Measurements from ENCODE around the gene SH3RF1.
"Not testable (repeated sequence)": the region's sequence is repeated elsewhere in the genome, so short reads cannot be mapped to it uniquely, and the experiment has no call there.

The SH3RF1 gene

DNA sequence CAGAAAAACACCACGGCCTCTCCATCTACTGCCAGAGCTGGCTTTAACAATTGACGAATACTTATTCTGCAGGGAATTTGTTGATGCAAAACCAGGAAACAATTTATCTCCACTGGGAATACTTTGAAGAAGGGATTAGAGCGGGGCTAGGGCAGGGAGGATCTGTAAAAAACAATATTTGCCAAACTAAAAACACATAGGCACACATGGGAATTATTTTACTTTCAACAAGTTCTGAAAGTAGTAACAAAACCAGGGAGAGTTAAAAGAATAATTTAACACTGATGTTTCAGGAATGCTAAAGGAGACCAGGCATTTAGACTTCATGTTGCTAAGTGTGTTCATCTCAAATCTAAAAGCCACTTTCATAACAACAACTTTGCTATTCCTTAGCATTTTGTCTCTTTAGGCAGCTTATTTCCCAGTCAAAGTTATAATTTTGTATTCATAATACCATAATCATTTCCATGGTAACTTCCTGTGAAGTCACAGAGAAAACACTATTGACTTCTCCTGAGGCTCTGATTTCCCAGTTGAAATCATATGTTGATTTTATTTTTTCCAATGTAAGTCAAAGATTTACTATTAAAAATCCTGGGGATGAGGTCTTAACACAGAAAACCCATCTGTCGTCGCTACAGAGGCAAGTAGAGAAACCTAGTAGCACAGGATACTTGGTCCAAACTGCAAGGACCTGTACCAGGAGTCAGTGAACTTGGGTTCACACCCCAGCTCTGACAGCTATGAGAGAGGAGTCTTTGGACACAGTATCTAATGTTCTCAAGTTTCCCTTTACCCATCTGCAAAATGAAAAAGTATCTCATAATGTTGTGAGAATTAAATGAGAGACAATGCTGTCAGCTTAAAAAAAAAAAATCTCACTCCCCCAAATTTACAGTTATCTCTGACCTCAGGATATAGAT is 69.3 kb downstream of the SH3RF1 start:
- no peak for DNase-seq (ENCODE audit: low spot score)

DNA sequence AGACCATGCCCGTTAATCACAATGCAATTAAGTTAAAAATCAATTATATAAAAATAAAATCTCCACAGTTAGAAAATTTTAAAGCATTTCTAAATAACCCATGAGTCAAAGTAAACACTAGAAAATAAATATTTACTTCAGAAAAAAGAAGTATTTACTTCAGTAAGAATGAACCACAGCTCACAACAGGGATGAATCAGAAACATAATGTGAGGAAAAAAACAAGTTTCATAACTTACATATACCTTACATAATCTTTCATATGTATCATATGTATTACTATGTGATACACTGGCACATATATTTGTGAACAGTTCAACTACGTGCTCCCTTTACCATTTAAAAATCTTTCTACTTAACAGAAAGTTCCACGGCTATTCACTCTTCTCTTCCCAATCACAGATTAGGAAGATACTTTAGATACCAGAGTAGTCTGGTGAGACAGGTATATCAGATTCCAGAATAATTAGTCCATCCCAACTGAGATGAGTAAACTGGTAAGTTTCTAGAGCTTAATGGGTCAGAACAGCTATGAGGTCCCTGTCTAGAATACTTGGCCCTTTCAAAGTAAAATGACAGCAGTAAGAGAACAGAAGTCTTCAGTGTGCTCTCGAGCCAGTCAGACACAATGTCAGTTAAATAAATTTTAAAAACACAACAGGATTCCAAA is 70.3 kb downstream of the SH3RF1 start:
- no peak for DNase-seq (ENCODE audit: low spot score)

DNA sequence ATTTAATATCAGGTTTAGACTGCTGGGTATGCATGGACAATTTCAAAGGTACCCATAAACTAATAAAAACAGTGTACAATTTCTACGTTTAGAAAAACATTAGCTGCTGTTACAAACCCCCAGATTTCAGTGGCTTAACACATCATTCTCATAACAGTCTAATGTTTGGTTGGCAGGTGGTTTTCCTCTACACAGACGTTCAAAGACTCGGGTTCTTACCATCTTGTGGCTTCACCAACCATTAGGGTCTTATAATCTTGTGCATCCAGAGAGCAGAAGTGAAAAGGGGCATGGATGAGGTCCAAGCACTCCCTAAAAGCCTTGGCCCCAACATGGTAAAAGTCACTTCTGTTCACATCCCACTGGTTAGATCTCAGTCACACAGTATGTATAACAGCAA is 71.6 kb downstream of the SH3RF1 start:
- no peak for DNase-seq (ENCODE audit: low spot score)

DNA sequence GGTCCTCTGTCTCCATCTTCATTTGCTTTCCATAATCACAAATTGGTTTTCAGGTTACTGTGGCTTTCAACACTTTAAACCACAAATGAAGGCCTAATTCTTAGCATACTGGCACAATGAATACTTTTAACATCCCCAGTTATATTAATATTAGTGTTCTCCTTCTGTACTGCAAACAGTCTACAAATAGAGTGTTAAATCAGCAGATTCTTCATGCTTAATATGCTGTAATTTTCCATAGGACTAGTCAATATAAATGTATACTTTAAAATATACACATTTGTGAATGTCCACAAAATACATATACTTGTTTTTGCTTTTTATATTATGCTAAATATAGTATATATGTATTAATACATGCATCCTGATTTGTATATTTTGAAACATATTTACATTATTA is 72.6 kb downstream of the SH3RF1 start:
- DNase-seq (ENCODE audit: low spot score): no peak

DNA sequence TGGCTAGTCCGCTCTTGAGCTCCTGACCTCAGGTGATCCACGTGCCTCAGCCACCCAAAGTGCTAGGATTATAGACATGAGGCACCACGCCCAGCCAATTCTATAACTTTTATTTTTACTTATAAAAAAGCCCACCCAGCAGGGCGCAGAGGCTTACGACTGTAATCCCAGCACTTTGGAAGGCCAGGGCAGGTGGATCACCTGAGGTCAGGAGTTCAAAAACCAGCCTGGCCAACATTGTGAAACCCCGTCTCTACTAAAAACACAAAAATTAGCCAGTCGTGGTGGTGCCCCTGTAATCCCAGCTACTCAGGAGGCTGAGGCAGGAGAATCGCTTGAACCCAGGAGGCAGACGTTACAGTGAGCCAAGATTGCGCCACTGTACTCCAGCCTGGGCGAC is 73.5 kb downstream of the SH3RF1 start:
- not testable (repeated sequence) for DNase-seq (ENCODE audit: low spot score)

DNA sequence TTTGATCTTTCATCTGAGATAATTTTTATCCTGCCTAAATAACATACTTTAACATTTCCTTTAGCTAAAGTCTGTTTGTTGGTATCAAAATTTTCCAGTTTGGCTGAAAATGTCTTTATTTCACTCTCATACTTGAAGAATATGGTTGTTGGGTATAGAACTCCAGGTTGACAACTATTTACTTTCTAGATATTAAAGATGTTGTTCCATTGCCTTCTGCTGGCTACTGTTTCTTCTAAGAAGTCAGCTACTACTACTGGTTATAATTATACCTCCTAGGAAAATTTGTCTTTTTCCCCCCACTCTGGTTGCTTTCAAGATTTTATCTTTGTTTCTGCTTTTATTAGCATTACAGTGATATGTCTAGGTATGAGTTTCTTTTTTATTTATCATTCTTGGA is 75.7 kb downstream of the SH3RF1 start:
- DNase-seq (ENCODE audit: low spot score): no peak

DNA sequence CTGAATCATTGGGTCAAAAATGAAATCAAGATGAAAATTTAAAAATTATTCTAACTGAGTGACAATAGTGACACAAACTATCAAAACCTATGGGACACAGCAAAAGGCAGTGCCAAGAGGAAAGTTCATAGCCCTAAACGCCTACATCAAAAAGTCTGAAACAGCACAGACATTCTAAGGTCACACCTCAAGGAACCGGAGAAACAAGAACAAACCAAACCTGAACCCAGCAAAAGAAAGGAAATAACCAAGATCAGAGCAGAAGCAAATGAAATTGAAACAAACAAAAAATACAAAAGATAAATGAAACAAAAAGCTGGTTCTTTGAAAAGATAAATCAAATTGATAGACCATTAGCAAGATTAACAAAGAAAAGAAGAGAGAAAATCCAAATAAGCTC is 80.8 kb downstream of the SH3RF1 start:
- DNase-seq (ENCODE audit: low spot score): not testable (repeated sequence)

DNA sequence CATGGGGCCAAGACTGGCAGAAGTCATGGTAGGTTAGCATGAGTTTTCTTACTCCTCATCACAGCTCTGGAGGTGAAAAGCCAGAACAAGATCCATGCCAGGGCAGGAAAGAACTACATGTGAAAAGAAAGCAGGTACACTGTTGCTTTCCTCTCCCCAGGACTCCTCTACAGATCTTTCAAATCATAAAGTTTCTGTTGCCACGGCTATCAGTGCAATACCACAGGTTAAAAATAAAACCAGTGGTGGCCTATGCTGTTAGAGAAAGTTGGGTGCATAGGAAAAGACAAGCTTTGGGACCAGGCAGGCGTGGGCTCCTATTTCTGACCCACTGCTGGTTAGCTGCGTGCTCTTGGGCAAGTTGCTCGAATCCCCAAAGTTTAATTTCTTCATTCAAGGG is 81.4 kb downstream of the SH3RF1 start:
- DNase-seq (ENCODE audit: low spot score): no peak

DNA sequence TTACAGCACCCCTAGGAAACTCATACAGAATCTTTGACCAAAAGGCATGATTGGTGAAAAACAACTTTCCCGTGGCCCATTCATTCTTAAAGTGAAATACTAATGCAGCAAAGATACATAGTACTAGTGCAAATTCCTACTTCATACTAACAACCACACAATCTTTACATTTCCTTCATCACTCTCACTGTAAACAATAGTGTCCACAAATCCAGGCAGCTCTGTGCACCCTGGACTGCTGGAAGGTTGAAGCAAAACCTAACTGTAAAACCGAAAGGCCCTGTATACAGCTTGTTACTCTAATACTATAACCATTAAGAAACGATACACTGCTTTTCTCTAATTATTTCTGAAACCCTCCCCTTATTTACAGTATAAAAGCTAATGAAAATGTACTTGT is 82.6 kb downstream of the SH3RF1 start:
- no peak for DNase-seq (ENCODE audit: low spot score)

DNA sequence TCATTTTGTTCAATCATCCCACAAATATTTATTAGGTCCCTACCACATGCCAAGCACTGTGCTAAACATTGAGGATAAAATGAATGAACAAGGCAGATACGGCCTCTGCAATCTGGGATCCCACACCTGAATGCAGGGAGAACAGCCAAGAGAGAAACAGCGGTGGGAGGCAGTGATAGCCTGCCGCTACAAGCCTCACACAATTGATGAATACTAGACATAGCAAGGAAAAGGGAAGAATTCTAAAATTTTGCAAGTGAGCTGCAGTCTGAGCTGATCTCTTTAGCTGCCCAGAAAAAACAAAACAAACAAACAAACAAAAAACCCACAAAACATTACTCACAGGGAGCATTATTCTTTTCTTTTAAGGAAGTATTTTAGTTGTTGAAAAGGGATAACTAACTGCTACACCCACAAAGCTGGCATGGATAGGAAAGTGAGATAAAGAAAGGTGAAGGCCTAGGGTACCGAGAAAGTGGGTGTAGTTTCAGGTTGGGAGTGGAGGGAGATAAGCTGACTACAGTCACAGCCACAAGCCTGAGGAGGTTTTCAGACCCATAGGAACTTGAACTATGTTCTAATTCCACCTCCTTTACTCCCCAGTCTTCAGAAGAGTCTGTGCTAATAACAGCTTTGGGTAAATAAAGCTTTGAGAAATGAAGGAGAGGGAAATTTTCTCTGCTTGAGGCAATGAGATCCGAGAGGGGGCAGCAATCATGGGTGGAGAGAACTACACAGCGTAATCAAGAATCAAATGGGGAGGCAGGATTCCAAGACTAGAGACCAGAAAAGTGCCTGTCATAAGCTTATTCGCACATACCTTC is 85.4 kb downstream of the SH3RF1 start:
- no peak for DNase-seq (ENCODE audit: low spot score)

DNA sequence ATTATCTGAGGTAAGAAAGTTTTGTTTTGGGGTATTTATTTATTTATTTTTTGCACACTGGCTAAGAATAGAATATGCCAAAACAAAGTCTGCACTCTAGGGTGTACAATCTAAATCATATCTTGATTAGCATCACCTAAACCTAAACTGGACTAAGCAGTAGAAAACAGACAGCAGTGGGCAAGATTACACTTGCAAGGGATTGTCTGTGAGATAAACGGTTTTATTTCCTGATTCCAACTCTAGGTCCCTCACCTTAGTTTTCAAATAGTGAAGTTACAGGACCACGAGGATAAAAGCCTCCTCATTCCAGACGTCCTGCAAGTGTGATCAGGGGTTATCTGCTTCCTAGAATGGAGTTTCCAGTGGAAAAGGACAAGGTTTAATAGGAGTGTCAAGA is 86.1 kb downstream of the SH3RF1 start:
- DNase-seq (ENCODE audit: low spot score): no peak

DNA sequence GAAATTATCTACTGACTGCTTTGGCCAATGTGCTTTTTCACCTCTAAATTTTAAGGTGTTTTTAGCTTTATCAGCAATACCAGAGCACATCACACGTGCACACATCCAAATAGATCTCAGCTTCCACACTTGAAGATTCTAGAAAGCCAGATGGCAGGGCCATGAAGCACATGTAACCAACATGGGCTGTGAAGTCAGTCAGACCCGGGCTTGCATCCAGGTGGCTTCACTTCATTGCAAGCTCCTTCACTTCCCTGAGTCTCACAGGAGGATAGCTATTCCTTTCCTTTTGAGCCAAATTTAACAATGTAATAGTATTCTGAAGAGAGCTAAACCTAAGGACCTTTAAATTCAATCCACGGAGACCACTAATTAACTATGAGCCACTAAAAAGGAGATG is 86.5 kb downstream of the SH3RF1 start:
- DNase-seq (ENCODE audit: low spot score): no peak

DNA sequence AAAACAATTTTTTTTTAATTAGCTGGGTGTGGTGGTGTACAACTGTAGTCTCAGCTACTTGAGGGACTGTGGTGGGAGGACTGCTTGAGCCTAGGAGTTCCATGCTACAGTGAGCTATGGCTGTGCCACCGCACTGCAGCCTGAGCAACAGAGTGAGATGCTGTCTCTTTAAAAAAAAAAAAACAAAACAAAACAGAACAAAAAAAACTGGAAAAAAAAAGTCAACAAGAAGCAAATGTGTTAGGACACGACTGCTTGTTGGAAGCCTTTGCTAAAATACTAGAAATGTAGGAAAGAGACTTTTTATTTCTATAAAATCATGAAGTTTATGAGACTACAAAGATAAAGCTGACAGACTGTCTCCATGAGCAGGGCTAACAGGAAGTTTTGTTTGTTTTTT is 87.2 kb downstream of the SH3RF1 start:
- DNase-seq (ENCODE audit: low spot score): no peak

DNA sequence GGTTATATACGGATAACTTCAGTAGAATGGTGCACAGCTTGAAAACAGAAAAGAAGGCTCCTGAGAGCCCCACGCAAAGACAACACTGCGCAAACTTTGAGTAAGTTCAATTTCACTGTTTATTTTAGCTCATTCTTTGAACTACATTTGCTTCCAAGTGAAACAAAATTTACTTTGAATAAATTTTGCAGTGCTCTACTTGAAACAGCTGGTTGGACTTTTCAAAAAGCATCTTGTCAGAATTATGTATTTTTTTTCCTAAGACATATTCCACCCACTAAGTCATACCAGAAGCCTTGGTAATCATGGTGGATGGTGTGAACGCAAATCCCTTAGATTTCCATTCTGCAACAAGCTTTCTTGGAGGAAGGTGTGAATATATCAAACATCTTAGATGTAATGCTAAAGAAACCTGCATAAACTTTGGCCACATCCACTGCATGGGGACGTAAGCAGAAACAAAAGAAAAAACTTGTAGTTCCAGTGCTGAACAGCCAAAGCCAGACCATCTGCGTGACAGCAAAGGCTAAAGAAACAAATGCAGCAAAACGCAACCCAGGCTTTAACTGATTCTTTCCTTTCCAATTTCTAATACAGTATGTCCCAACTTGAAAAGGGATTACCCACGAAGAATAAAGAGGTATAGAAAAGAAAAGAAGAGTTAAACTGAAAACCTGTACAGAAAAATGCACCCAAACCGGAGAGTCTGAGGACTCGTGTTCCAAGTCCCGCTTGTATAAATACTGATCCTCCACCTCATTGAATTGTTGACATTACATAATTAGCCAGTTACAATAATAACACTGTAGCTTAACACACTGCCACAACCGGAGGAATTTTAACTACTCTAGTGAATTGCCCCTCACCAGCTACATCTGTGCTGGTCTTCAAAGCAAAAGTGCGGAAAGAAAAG is 90.9 kb downstream of the SH3RF1 start:
- DNase-seq (ENCODE audit: low spot score): no peak

DNA sequence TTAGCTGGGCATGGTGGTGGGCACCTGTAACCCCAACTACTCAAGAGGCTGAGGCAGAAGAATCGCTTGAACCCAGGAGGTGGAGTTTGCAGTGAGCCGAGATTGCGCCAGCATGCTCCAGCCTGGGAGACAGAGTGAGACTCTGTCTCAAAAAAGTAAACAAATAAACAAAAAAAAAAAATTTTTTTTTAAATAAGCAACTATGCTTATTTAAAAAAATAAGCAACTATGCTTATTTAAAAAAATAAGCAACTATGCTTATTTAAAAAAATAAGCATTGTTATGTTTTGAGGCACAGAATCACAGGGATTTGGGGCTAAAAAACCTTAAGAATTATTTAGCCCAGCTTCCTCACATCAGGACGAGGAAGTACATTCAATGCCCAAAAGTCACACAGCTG is 92.7 kb downstream of the SH3RF1 start:
- DNase-seq (ENCODE audit: low spot score): not testable (repeated sequence)

DNA sequence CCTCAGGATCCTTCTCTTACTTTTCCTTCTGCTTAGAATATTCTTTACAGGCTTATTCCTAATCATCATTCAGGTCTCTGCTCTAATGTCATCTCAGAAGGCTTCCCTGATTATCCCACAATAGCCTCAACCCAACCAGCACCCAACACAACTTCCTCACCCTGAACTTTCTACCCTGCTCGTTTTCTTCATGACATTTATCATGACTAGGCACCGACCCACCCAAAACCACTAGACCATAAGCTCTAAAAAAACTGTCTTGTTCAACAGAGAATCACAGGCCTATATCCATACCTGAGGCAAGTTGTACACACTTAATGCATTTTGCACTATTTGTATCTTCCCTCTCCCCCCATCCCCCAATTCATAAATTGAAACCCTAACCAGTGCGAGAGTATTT is 95.3 kb downstream of the SH3RF1 start:
- no peak for DNase-seq (ENCODE audit: low spot score)

DNA sequence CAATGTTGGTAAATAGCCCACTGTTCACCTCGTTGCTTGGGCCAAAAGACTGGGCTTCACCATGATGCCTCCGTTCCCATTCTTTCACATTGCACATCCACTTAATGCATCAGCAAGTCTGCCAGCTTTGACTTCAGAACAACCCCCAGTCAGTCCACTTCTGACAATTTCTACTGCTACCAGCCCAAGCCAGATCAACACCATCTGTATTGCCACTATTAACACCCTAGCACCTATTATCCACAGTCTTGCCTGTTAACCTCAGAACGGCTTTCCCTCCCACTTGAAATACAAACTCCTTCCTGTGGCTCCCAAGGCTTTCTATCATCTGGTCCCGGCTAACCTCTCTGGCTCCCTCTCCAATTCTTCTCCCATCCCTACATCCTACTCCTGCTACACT is 95.7 kb downstream of the SH3RF1 start:
- DNase-seq (ENCODE audit: low spot score): no peak

DNA sequence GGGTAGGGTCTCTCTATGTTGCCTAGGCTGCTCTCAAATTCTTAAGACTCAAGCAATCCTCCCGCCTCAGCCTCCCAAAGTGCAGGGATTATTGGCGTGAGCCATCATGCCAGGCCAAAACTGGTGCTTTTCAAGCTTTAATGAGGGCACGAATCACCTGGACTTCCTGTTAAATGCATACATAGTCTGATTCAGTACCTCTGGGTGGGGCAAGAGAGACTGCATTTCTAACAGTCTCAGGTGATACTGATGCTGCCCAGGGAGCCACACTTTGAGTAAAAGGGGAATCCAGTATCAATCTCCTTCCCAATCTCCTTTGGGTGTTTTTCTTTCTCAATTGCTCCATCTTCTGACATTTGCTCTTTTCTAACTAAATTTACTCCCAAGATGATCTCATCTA is 96.5 kb downstream of the SH3RF1 start:
- no peak for DNase-seq (ENCODE audit: low spot score)

DNA sequence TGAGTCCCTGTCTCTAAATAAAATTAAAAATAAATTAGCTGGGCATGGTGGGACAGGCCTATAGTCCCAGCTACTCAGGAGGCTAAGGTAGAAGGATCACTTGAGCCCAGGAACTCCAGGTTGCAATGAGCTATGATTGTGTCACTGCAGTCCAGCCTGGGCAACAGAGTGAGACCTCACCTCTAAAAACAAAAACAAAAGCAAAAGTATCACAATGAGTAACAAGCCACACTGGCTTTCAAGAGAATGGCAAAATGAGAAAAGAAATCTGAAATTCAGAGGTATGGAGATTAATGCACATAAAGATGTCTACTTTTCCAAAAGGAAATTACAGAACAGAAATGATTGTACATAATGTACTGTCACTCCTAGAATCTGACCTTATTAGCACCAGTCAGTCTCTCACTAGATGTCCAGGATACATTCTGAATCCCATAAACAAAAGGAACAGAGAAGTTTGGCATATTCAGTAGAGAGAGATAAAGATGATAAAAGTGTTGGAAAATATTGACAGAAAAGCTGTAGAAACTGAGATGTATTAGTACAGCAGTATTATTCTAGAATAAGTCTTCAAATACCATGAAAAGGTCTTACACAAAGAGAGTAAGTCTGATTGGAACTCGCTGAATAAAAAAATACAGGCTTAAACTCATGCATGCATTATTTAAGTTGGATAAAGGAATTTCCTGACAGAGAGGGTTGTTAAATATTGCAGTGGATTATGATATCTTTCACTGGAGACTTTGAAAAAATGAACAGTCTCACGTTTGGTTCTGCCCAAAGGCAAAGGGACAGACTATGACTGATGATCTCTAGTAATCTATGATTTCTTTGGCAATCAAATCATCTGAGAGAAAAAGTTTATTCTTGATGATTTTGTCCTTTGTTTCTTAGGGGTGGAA is 102.5 kb downstream of the SH3RF1 start:
- no peak for DNase-seq (ENCODE audit: low spot score)

All from SK-N-DZ (cell line).